Pons (tissue), 1 donor: Measurements from ENCODE around the gene PPFIBP2.

ENCODE experiments used
- DNase-seq: peaks from one replicate; pipeline ENCODE4 v3.0.0-alpha.2; 2016; ENCODE audit warnings: low spot score

PPFIBP2 gene

GRCh38 chr11:7525424-7525823 is 11.6 kb downstream of the PPFIBP2 start:
- DNase-seq = no peak

GRCh38 chr11:7527029-7527428 is 13.2 kb downstream of the PPFIBP2 start:
- DNase-seq = no peak

- DNase-seq = no peak
These were observed 14.8 kb downstream of the PPFIBP2 start for GRCh38 chr11:7528514-7529049.

- no peak for DNase-seq
These were observed 16.3 kb downstream of the PPFIBP2 start for GRCh38 chr11:7530013-7530640.

GRCh38 chr11:7531011-7531410 is 17.2 kb downstream of the PPFIBP2 start:
- no peak for DNase-seq

GRCh38 chr11:7532405-7533145 is 18.8 kb downstream of the PPFIBP2 start:
- DNase-seq = no peak

- DNase-seq = no peak
These were observed 19.6 kb downstream of the PPFIBP2 start for GRCh38 chr11:7533199-7534041.

- no peak for DNase-seq
These were observed 20.2 kb downstream of the PPFIBP2 start for GRCh38 chr11:7534042-7534378.

- DNase-seq = no peak
These were observed 22.3 kb downstream of the PPFIBP2 start for GRCh38 chr11:7536100-7536499.

- no peak for DNase-seq
These were observed 23.5 kb downstream of the PPFIBP2 start for GRCh38 chr11:7537265-7537664.

GRCh38 chr11:7538031-7538430 is 24.2 kb downstream of the PPFIBP2 start:
- no peak for DNase-seq

GRCh38 chr11:7538466-7539454 is 25.0 kb downstream of the PPFIBP2 start:
- no peak for DNase-seq

- DNase-seq = no peak
These were observed 27.2 kb downstream of the PPFIBP2 start for GRCh38 chr11:7540830-7541555.

GRCh38 chr11:7543302-7543701 is 29.5 kb downstream of the PPFIBP2 start:
- no peak for DNase-seq

GRCh38 chr11:7544021-7544420 is 30.2 kb downstream of the PPFIBP2 start:
- no peak for DNase-seq

- no peak for DNase-seq
These were observed 31.8 kb downstream of the PPFIBP2 start for GRCh38 chr11:7545611-7546010.

- no peak for DNase-seq
These were observed 32.6 kb downstream of the PPFIBP2 start for GRCh38 chr11:7546324-7546791.

- no peak for DNase-seq
These were observed 33.9 kb downstream of the PPFIBP2 start for GRCh38 chr11:7547687-7548086.

- no peak for DNase-seq
These were observed 35.0 kb downstream of the PPFIBP2 start for GRCh38 chr11:7548659-7549274.

GRCh38 chr11:7549681-7550080 is 35.9 kb downstream of the PPFIBP2 start:
- no peak for DNase-seq
